Measurements from ENCODE around the gene HYDIN. TPM values are rescaled to one million over a fixed set of nuclear protein-coding genes. Genes with fewer than 3 reads are reported as not detected.

HYDIN gene
- total RNA-seq, 1 experiment from 2014 or later, result not detected

GRCh38 chr16:71214746-71215381 is 15.7 kb downstream of the HYDIN start:
- no peaks in the 10 kb centered on the region for H3K9me2 ChIP-seq (ENCODE audit: insufficient read depth)
- CTCF ChIA-PET, result interaction anchor here (1.7 kb wide), 1 partner anchor 97 kb away, joined by 5 read pairs; no protein-coding TSS in a partner anchor
- no peak overlapping the region for H3K4me3 ChIP-seq (replicated peaks in 1 of 2; ENCODE audit: low read depth in 1 of 2, low read length in 2 of 2)
- RAD21 ChIA-PET (ENCODE audit: low non-redundant PET in 1 of 2, low total read pairs in 2 of 2, uncharacterized antibody in 2 of 2, unreplicated experiment in 2 of 2), result interaction anchor here in 1 of 2 experiments (1.7 kb wide), 1 partner anchor 97 kb away, joined by 6 read pairs; no protein-coding TSS in a partner anchor
- POLR2A ChIA-PET, result no interaction called here
- H2AFZ ChIP-seq (ENCODE audit: low read depth, low read length, poor library complexity, severe bottlenecking), result no peak overlapping the region
- no peak overlapping the region for H3K9ac ChIP-seq (ENCODE audit: low read length)
- intact Hi-C loops (cut with micrococcal nuclease), result loop anchor here (1.0 to 5.0 kb wide), 2 partner anchors 97 to 143 kb away; partner anchors contain the start of gene CALB2
- TF ChIP-seq CTCF (IDR thresholded peaks at IDR 0.05 in 2 of 3, conservative IDR thresholded peaks at IDR 0.05 in 1 of 3; ENCODE audit: borderline replicate concordance in 1 of 3, insufficient read depth in 1 of 3, low read depth in 2 of 3, low read length in 2 of 3) (peak in 2 of 3 experiments; percentile 16 to 69; a peak in 3 of 6 replicates), RAD21 (IDR thresholded peaks at IDR 0.05; ENCODE audit: low read depth) (peak; percentile 70)
- TF ChIP-seq, protein P1, sequence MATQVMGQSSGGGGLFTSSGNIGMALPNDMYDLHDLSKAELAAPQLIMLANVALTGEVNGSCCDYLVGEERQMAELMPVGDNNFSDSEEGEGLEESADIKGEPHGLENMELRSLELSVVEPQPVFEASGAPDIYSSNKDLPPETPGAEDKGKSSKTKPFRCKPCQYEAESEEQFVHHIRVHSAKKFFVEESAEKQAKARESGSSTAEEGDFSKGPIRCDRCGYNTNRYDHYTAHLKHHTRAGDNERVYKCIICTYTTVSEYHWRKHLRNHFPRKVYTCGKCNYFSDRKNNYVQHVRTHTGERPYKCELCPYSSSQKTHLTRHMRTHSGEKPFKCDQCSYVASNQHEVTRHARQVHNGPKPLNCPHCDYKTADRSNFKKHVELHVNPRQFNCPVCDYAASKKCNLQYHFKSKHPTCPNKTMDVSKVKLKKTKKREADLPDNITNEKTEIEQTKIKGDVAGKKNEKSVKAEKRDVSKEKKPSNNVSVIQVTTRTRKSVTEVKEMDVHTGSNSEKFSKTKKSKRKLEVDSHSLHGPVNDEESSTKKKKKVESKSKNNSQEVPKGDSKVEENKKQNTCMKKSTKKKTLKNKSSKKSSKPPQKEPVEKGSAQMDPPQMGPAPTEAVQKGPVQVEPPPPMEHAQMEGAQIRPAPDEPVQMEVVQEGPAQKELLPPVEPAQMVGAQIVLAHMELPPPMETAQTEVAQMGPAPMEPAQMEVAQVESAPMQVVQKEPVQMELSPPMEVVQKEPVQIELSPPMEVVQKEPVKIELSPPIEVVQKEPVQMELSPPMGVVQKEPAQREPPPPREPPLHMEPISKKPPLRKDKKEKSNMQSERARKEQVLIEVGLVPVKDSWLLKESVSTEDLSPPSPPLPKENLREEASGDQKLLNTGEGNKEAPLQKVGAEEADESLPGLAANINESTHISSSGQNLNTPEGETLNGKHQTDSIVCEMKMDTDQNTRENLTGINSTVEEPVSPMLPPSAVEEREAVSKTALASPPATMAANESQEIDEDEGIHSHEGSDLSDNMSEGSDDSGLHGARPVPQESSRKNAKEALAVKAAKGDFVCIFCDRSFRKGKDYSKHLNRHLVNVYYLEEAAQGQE (IDR thresholded peaks at IDR 0.05; ENCODE audit: low read depth), result no peak
- no peaks in the 10 kb centered on the region for H3K9me3 ChIP-seq (ENCODE audit: control insufficient read depth in 1 of 2, insufficient read depth in 1 of 2, low read depth in 1 of 2, low read length in 2 of 2)
- H3K79me2 ChIP-seq (ENCODE audit: insufficient read depth, low read length), result no peaks in the 10 kb centered on the region
- H3K27me3 ChIP-seq (ENCODE audit: insufficient read depth, low read length), result peaks cover 33% of the 10 kb centered on the region
- ATAC-seq (peak; percentile 77), DNase-seq (ENCODE audit: low read depth, low spot score) (peak; percentile 4)
- H3K36me3 ChIP-seq (ENCODE audit: control insufficient read depth in 1 of 2, insufficient read depth in 2 of 2, low read length in 2 of 2), result no peaks in the 10 kb centered on the region
- no TSS peak for BruUV-seq (replicated peaks)
- no peak overlapping the region for H3K27ac ChIP-seq (ENCODE audit: low read depth, low read length)
- H4K20me1 ChIP-seq (ENCODE audit: insufficient read depth), result no peaks in the 10 kb centered on the region
- no peaks in the 10 kb centered on the region for H3K4me1 ChIP-seq (ENCODE audit: control insufficient read depth in 1 of 2, insufficient read depth in 2 of 2, low read length in 2 of 2)
- no peak overlapping the region for H3K4me2 ChIP-seq (ENCODE audit: low read length)
